Measurements from ENCODE around the gene RPGRIP1. TPM values are rescaled to one million over a fixed set of nuclear protein-coding genes. Genes with fewer than 3 reads are reported as not detected.
"Not testable (repeated sequence)": the region's sequence is repeated elsewhere in the genome, so short reads cannot be mapped to it uniquely, and the experiment has no call there.

Gene RPGRIP1
- total RNA-seq, 2 donors from 2014 or later, result 0.12 TPM; not detected in 1

GRCh38 chr14:21268617-21269251 is 11.1 kb upstream of the RPGRIP1 start:
- peak overlapping the region; percentile 96 to 99 for H3K27ac ChIP-seq
- peaks cover 0 to 45% of the 10 kb centered on the region in 2 donors for H3K4me1 ChIP-seq
- peak overlapping the region; percentile 92 to 97 for H3K4me3 ChIP-seq
- TF ChIP-seq, protein P1, sequence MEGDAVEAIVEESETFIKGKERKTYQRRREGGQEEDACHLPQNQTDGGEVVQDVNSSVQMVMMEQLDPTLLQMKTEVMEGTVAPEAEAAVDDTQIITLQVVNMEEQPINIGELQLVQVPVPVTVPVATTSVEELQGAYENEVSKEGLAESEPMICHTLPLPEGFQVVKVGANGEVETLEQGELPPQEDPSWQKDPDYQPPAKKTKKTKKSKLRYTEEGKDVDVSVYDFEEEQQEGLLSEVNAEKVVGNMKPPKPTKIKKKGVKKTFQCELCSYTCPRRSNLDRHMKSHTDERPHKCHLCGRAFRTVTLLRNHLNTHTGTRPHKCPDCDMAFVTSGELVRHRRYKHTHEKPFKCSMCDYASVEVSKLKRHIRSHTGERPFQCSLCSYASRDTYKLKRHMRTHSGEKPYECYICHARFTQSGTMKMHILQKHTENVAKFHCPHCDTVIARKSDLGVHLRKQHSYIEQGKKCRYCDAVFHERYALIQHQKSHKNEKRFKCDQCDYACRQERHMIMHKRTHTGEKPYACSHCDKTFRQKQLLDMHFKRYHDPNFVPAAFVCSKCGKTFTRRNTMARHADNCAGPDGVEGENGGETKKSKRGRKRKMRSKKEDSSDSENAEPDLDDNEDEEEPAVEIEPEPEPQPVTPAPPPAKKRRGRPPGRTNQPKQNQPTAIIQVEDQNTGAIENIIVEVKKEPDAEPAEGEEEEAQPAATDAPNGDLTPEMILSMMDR (IDR thresholded peaks at IDR 0.05), result no peak
- no peaks in the 10 kb centered on the region for H3K9me3 ChIP-seq
- DNase-seq (ENCODE audit: low spot score), result no peak
- peaks cover 20% of the 10 kb centered on the region for H3K36me3 ChIP-seq
- H3K27me3 ChIP-seq, result no peaks in the 10 kb centered on the region

DNA sequence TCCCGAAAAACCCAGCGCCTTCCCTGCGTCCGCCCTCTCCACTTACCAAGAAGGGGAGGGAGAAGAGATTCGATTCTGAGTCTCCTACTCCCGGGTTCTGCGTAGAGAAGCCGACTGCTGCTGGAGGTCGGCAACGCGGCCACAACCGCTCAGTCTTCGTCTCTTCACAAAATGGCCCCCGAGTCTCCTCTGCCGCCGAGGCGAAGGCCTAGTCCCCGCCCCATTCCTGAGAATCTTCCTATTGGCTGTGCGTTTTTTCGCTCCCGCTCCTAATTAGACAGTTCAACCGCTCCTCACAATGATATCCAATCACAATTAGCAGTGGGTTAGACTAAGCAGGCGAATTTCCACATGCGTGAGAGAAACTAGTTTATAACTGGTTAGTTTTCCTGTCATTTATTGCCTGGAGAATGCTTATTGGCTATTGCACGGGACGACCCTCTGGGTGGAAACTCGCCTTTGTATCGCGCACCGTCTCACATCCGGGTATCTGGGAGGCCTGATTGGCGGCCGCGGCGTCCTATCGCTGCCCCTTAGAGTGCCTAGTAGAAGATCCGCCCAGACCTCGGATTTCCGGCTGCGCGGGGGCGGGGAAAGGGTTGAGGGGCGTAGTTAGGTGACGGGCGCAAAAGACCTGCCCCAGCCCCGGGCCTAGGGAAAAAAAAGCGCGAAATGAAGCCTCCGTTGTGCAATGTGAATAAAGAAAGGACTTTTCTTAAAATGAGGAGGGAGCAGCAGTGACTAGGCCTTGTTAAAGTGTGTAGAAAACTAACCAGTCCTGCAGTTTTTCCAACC is 10.4 kb upstream of the RPGRIP1 start, which contains the start of gene HNRNPC:
Gene HNRNPC (minus strand): TSS at position 191 of the 795 bp plus-strand sequence. CDS start 35,249 bp downstream, outside the sequence.
- Histone ChIP-seq H3K9me3 (no peaks in the 10 kb centered on the region), H3K27ac (peak within 1 kb of the TSS; percentile 96 to 99), H3K4me3 (peak within 1 kb of the TSS; percentile 92 to 97), H3K4me1 (peaks cover 0 to 39% of the 10 kb centered on the region in 2 donors), H3K36me3 (peaks cover 13% of the 10 kb centered on the region), H3K27me3 (no peaks in the 10 kb centered on the region)
- peak; percentile 100 for DNase-seq (ENCODE audit: low spot score)
- TF ChIP-seq, protein P1 (IDR thresholded peaks at IDR 0.05), result no peak

DNA sequence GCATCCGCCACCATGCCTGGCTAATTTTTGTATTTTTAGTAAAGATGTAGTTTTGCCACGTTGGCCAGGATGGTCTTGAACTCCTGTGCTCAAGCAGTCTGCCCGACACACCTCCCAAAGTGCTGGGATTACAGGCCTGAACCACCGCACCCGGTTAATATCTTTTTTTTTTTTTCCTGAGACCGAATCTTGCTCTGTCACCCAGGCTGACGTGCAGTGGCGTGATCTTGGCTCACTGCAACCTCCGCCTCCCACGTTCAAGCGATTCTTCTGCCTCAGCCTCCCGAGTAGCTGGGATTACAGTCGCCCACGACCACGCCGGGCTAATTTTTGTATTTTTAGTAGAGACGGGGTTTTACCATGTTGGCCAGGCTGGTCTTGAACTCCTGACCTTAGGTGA is 7.2 kb upstream of the RPGRIP1 start:
- H3K4me1 ChIP-seq; H3K27me3 ChIP-seq; H3K36me3 ChIP-seq; DNase-seq (ENCODE audit: low spot score); H3K27ac ChIP-seq; H3K9me3 ChIP-seq; H3K4me3 ChIP-seq: not testable (repeated sequence)

- no peak for DNase-seq (ENCODE audit: low spot score)
- Histone ChIP-seq H3K9me3 (no peaks in the 10 kb centered on the region), H3K27me3 (no peaks in the 10 kb centered on the region), H3K27ac (no peak overlapping the region), H3K36me3 (no peaks in the 10 kb centered on the region), H3K4me3 (no peak overlapping the region), H3K4me1 (no peaks in the 10 kb centered on the region)
- TF ChIP-seq, protein P1 (IDR thresholded peaks at IDR 0.05), result no peak
These were observed 4.5 kb upstream of the RPGRIP1 start for GRCh38 chr14:21275261-21275858.

- Histone ChIP-seq H3K36me3 (no peaks in the 10 kb centered on the region), H3K4me3 (no peak overlapping the region), H3K27ac (no peak overlapping the region), H3K27me3 (no peaks in the 10 kb centered on the region), H3K4me1 (no peaks in the 10 kb centered on the region), H3K9me3 (no peaks in the 10 kb centered on the region)
- DNase-seq (ENCODE audit: low spot score), result no peak
- TF ChIP-seq, protein P1 (IDR thresholded peaks at IDR 0.05), result no peak
These were observed 1.3 kb upstream of the RPGRIP1 start for GRCh38 chr14:21278632-21279031.

- H3K27me3 ChIP-seq; H3K27ac ChIP-seq; H3K4me3 ChIP-seq; H3K36me3 ChIP-seq; H3K4me1 ChIP-seq; DNase-seq (ENCODE audit: low spot score); H3K9me3 ChIP-seq: not testable (repeated sequence)
These were observed 2.0 kb downstream of the RPGRIP1 start for GRCh38 chr14:21281917-21282316.

DNA sequence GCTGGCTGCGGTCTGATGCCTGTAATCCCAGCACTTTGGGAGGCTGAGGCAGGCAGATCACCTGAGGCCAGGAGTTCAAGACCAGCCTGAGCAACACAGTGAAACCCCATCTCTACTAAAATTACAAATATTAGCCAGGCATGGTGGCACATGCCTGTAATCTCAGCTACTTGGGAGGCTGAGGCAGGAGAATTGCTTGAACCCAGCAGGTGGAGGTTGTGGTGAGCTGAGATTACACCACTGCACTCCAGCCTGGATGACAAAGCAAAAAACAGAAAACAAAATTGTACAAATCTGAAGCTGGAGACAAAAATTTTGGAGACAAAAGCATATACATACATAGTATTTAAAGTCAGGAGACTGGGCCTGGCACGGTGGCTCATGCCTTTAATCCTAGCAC is 6.6 kb downstream of the RPGRIP1 start:
- DNase-seq (ENCODE audit: low spot score); H3K4me1 ChIP-seq; H3K9me3 ChIP-seq; H3K27me3 ChIP-seq; H3K27ac ChIP-seq; H3K4me3 ChIP-seq; H3K36me3 ChIP-seq: not testable (repeated sequence)
